ENCODE data around the gene NAP1L4. TPM values are rescaled to one million over a fixed set of nuclear protein-coding genes. Genes with fewer than 3 reads are reported as not detected.

NAP1L4 gene
- total RNA-seq (100 to 1,000 TPM; 245 to 356 (median 294) TPM), polyA plus RNA-seq (100 to 1,000 TPM; 134 to 172 TPM), total RNA-seq (231 reads per million, percentile 94 among the genes with 10 or more reads in this experiment)

GRCh38 chr11:2992234-2992996 is at the start of gene NAP1L4:
Gene NAP1L4, minus strand, starts transcription at chr11:2992329. Its CDS starts 13,109 bp downstream, at chr11:2979220.
- peaks cover 0 to 3% (median 0%) of the 10 kb centered on the region in 11 donors for H3K9me3 Mint-ChIP-seq
- CTCF ChIA-PET = interaction anchor here (0.9 to 1.0 kb wide), 3 partner anchors 9 to 22 kb away, joined by 3 to 11 read pairs (median 5); no protein-coding TSS in a partner anchor
- H3K4me3 Mint-ChIP-seq = peak within 1 kb of the TSS; percentile 94 to 100 (median 98)
- H3K36me3 Mint-ChIP-seq = peaks cover 0 to 31% (median 4%) of the 10 kb centered on the region in 5 donors
- Histone ChIP-seq H3K36me3 (ENCODE audit: control insufficient read depth in 2 of 3, insufficient read depth in 3 of 3, low read length in 3 of 3) (peaks cover 0 to 9% (median 0%) of the 10 kb centered on the region in 3 experiments), H3K4me3 (ENCODE audit: low read length) (peak within 1 kb of the TSS; percentile 93), H3K27ac (ENCODE audit: low read depth, low read length) (peak within 1 kb of the TSS; percentile 90), H3K27me3 (ENCODE audit: control insufficient read depth in 2 of 2, insufficient read depth in 2 of 2, low read length in 2 of 2) (no peaks in the 10 kb centered on the region), H3K9me3 (ENCODE audit: control insufficient read depth in 2 of 3, low read length in 3 of 3) (no peaks in the 10 kb centered on the region), H3K4me1 (ENCODE audit: control insufficient read depth in 2 of 2, insufficient read depth in 2 of 2, low read length in 2 of 2) (peaks cover 2 to 4% of the 10 kb centered on the region in 2 donors)
- peak within 1 kb of the TSS; percentile 92 to 99 (median 97) for H3K27ac Mint-ChIP-seq
- DNase-seq (peak; percentile 88 to 97 (median 95)), ATAC-seq (peak; percentile 93)
- POLR2A ChIA-PET = interaction anchor here (0.5 to 8.3 kb wide), 8 partner anchors 11 to 592 kb away, joined by 3 to 142 read pairs (median 4); partner anchors contain the start of genes CARS1 and TSSC4
- H3K27me3 Mint-ChIP-seq = no peaks in the 10 kb centered on the region
- intact Hi-C loops (cut with micrococcal nuclease) = loop anchor here (1.0 to 5.0 kb wide), 13 partner anchors 22 to 592 kb away; partner anchors contain the start of genes CARS1 (in 2 of the 2), CDKN1C (in 2 of the 2), TSSC4 (in 2 of the 2) and ZNF195 (in 2 of the 2)
- H3K4me1 Mint-ChIP-seq = peaks cover 23 to 36% (median 27%) of the 10 kb centered on the region in 7 donors

- ATAC-seq = no peak
- Mint-ChIP-seq H3K4me1 (peaks cover 12 to 36% (median 22%) of the 10 kb centered on the region in 7 donors), H3K9me3 (no peaks in the 10 kb centered on the region), H3K27ac (no peak overlapping the region), H3K36me3 (peaks cover 7 to 33% (median 19%) of the 10 kb centered on the region in 5 donors), H3K4me3 (no peak overlapping the region), H3K27me3 (no peaks in the 10 kb centered on the region)
- intact Hi-C loops (cut with micrococcal nuclease) = no loop called here
- H3K27me3 ChIP-seq (ENCODE audit: control insufficient read depth in 2 of 2, insufficient read depth in 2 of 2, low read length in 2 of 2) = no peaks in the 10 kb centered on the region
- H3K4me3 ChIP-seq (ENCODE audit: low read length) = no peak overlapping the region
- ChIA-PET POLR2A (no interaction called here), CTCF (no interaction called here)
- H3K36me3 ChIP-seq (ENCODE audit: control insufficient read depth in 2 of 3, insufficient read depth in 3 of 3, low read length in 3 of 3) = peaks cover 11 to 88% (median 12%) of the 10 kb centered on the region in 3 experiments
- no peak overlapping the region for H3K27ac ChIP-seq (ENCODE audit: low read depth, low read length)
- H3K4me1 ChIP-seq (ENCODE audit: control insufficient read depth in 2 of 2, insufficient read depth in 2 of 2, low read length in 2 of 2) = peaks cover 3 to 7% of the 10 kb centered on the region in 2 donors
- DNase-seq = no peak
- H3K9me3 ChIP-seq (ENCODE audit: control insufficient read depth in 2 of 3, low read length in 3 of 3) = no peaks in the 10 kb centered on the region
Measured at GRCh38 chr11:3040881-3041280, 48.8 kb upstream of the NAP1L4 start.

- peak overlapping the region in 1 of 9 donors; percentile 31 for H3K27ac Mint-ChIP-seq
- no peak overlapping the region for H3K4me3 ChIP-seq (ENCODE audit: low read length)
- no peaks in the 10 kb centered on the region for H3K27me3 Mint-ChIP-seq
- ChIA-PET POLR2A (interaction anchor here (1.3 kb wide), 1 partner anchor 49 kb away, joined by 4 read pairs; no protein-coding TSS in a partner anchor), CTCF (interaction anchor here (1.0 to 4.6 kb wide), 5 partner anchors 13 to 149 kb away, joined by 3 to 25 read pairs (median 4); no protein-coding TSS in a partner anchor)
- H3K27ac ChIP-seq (ENCODE audit: low read depth, low read length) = no peak overlapping the region
- peaks cover 8 to 46% (median 24%) of the 10 kb centered on the region in 5 donors for H3K36me3 Mint-ChIP-seq
- H3K9me3 ChIP-seq (ENCODE audit: control insufficient read depth in 2 of 3, low read length in 3 of 3) = no peaks in the 10 kb centered on the region
- H3K27me3 ChIP-seq (ENCODE audit: control insufficient read depth in 2 of 2, insufficient read depth in 2 of 2, low read length in 2 of 2) = no peaks in the 10 kb centered on the region
- peaks cover 12 to 28% (median 19%) of the 10 kb centered on the region in 7 donors for H3K4me1 Mint-ChIP-seq
- intact Hi-C loops (cut with micrococcal nuclease) = loop anchor here (1.0 to 2.0 kb wide), 3 partner anchors 19 to 53 kb away; partner anchors contain the start of gene CARS1 (in 1 of the 2)
- peaks cover 11 to 81% (median 12%) of the 10 kb centered on the region in 3 experiments for H3K36me3 ChIP-seq (ENCODE audit: control insufficient read depth in 2 of 3, insufficient read depth in 3 of 3, low read length in 3 of 3)
- ATAC-seq (no peak), DNase-seq (no peak)
- peaks cover 3 to 7% of the 10 kb centered on the region in 2 donors for H3K4me1 ChIP-seq (ENCODE audit: control insufficient read depth in 2 of 2, insufficient read depth in 2 of 2, low read length in 2 of 2)
- H3K4me3 Mint-ChIP-seq = no peak overlapping the region
- H3K9me3 Mint-ChIP-seq = no peaks in the 10 kb centered on the region
Measured at GRCh38 chr11:3037945-3038271, 45.8 kb upstream of the NAP1L4 start.

- ChIA-PET CTCF (interaction anchor here (1.0 to 4.6 kb wide), 5 partner anchors 15 to 148 kb away, joined by 4 to 25 read pairs (median 4); no protein-coding TSS in a partner anchor), POLR2A (interaction anchor here (1.3 kb wide), 1 partner anchor 48 kb away, joined by 4 read pairs; no protein-coding TSS in a partner anchor)
- no peaks in the 10 kb centered on the region for H3K27me3 ChIP-seq (ENCODE audit: control insufficient read depth in 2 of 2, insufficient read depth in 2 of 2, low read length in 2 of 2)
- H3K4me3 Mint-ChIP-seq = peak overlapping the region in 1 of 10 donors; percentile 43
- H3K36me3 Mint-ChIP-seq = peaks cover 8 to 52% (median 25%) of the 10 kb centered on the region in 5 donors
- peaks cover 12 to 32% (median 18%) of the 10 kb centered on the region in 7 donors for H3K4me1 Mint-ChIP-seq
- no peaks in the 10 kb centered on the region for H3K27me3 Mint-ChIP-seq
- DNase-seq = peak in 7 of 9 donors; percentile 9 to 43 (median 23)
- H3K9me3 ChIP-seq (ENCODE audit: control insufficient read depth in 2 of 3, low read length in 3 of 3) = no peaks in the 10 kb centered on the region
- H3K27ac Mint-ChIP-seq = peak overlapping the region in 4 of 9 donors; percentile 18 to 87 (median 48)
- ATAC-seq = peak; percentile 72
- no peak overlapping the region for H3K27ac ChIP-seq (ENCODE audit: low read depth, low read length)
- peaks cover 11 to 81% (median 12%) of the 10 kb centered on the region in 3 experiments for H3K36me3 ChIP-seq (ENCODE audit: control insufficient read depth in 2 of 3, insufficient read depth in 3 of 3, low read length in 3 of 3)
- H3K9me3 Mint-ChIP-seq = no peaks in the 10 kb centered on the region
- H3K4me1 ChIP-seq (ENCODE audit: control insufficient read depth in 2 of 2, insufficient read depth in 2 of 2, low read length in 2 of 2) = peaks cover 3 to 7% of the 10 kb centered on the region in 2 donors
- H3K4me3 ChIP-seq (ENCODE audit: low read length) = no peak overlapping the region
- intact Hi-C loops (cut with micrococcal nuclease) = loop anchor here (1.0 to 2.0 kb wide), 3 partner anchors 20 to 54 kb away; partner anchors contain the start of gene CARS1 (in 1 of the 2)
Measured at GRCh38 chr11:3037040-3037944, 45.2 kb upstream of the NAP1L4 start.

GRCh38 chr11:3036419-3036818 is 44.3 kb upstream of the NAP1L4 start:
- intact Hi-C loops (cut with micrococcal nuclease) = loop anchor here in 1 of 2 donors (2.0 kb wide), 2 partner anchors 20 to 22 kb away; partner anchors contain the start of gene CARS1
- Mint-ChIP-seq H3K36me3 (peaks cover 8 to 54% (median 26%) of the 10 kb centered on the region in 5 donors), H3K4me1 (peaks cover 12 to 38% (median 19%) of the 10 kb centered on the region in 7 donors), H3K4me3 (peak overlapping the region in 2 of 10 donors; percentile 10 to 47), H3K27me3 (no peaks in the 10 kb centered on the region), H3K27ac (peak overlapping the region in 2 of 9 donors; percentile 18 to 30), H3K9me3 (no peaks in the 10 kb centered on the region)
- DNase-seq (no peak), ATAC-seq (peak; percentile 56)
- H3K27ac ChIP-seq (ENCODE audit: low read depth, low read length) = no peak overlapping the region
- no peak overlapping the region for H3K4me3 ChIP-seq (ENCODE audit: low read length)
- peaks cover 7 to 75% (median 11%) of the 10 kb centered on the region in 3 experiments for H3K36me3 ChIP-seq (ENCODE audit: control insufficient read depth in 2 of 3, insufficient read depth in 3 of 3, low read length in 3 of 3)
- H3K9me3 ChIP-seq (ENCODE audit: control insufficient read depth in 2 of 3, low read length in 3 of 3) = no peaks in the 10 kb centered on the region
- peaks cover 3 to 7% of the 10 kb centered on the region in 2 donors for H3K4me1 ChIP-seq (ENCODE audit: control insufficient read depth in 2 of 2, insufficient read depth in 2 of 2, low read length in 2 of 2)
- no peaks in the 10 kb centered on the region for H3K27me3 ChIP-seq (ENCODE audit: control insufficient read depth in 2 of 2, insufficient read depth in 2 of 2, low read length in 2 of 2)
- CTCF ChIA-PET = interaction anchor here (1.2 to 4.6 kb wide), 2 partner anchors 54 to 61 kb away, joined by 4 to 25 read pairs; no protein-coding TSS in a partner anchor
- POLR2A ChIA-PET = interaction anchor here (0.6 kb wide), 1 partner anchor 91 kb away, joined by 3 read pairs; no protein-coding TSS in a partner anchor

All from naive thymus-derived CD4-positive, alpha-beta T cell (primary cell).